H1 (cell line): ENCODE data around the gene RIN3. TPM values are rescaled to one million over a fixed set of nuclear protein-coding genes. Genes with fewer than 3 reads are reported as not detected.

Source experiments
- CTCF ChIA-PET: fragments of 300-600 bp; sonication (Branson Sonifier 250); formaldehyde crosslinking; loops from one replicate; lab custom pipeline; 2021; ENCODE audit not compliant: partially characterized antibody; lab: Charles Lee
- POLR2A ChIA-PET: fragments of 300-600 bp; sonication (Branson Sonifier 250); formaldehyde crosslinking; loops from one replicate; lab custom pipeline; 2021; ENCODE audit warnings: inconsistent platforms; ENCODE audit not compliant: partially characterized antibody; lab: Charles Lee
- DNase-seq, 2 experiments: peaks; one replicate each; pipeline versions ENCODE4 v3.0.0 to v3.0.0-alpha.2; 2010 to 2022; ENCODE audit warnings: low spot score in 2 of 2, low read depth in 1 of 2, mixed read lengths in 1 of 2
- FAIRE-seq: peaks from 2 replicates; lab custom pipeline; 2011; peaks lifted over from hg19 to GRCh38; lab: Jason Lieb, UNC
- H2AFZ ChIP-seq: 2 replicates; pipeline ENCODE4 v1.8.1; 2012; ENCODE audit warnings: low read length, inconsistent platforms
- H2AK5ac ChIP-seq: 2 replicates; pipeline ENCODE4 v1.6.1; 2013; ENCODE audit warnings: low read depth, low read length
- H2BK120ac ChIP-seq: replicated peaks from 2 replicates; pipeline ENCODE3; 2013; ENCODE audit warnings: low read depth, low read length, inconsistent platforms
- H2BK12ac ChIP-seq: 2 replicates; pipeline ENCODE4 v1.6.1; 2013; ENCODE audit warnings: low read depth, low read length
- H2BK15ac ChIP-seq: 2 replicates; pipeline ENCODE4 v1.6.1; 2013; ENCODE audit warnings: low read length
- H2BK20ac ChIP-seq: 2 replicates; pipeline ENCODE4 v1.6.1; 2013; ENCODE audit warnings: low read length
- H2BK5ac ChIP-seq: 2 replicates; pipeline ENCODE4 v1.6.1; 2013; ENCODE audit warnings: low read depth, low read length
- H3K14ac ChIP-seq: 2 replicates; pipeline ENCODE4 v1.6.1; 2013; ENCODE audit warnings: inconsistent platforms; ENCODE audit not compliant: insufficient read length
- H3K18ac ChIP-seq: 2 replicates; pipeline ENCODE4 v1.6.1; 2013; ENCODE audit warnings: low read length; ENCODE audit errors: extremely low read depth
- H3K23ac ChIP-seq: 2 replicates; pipeline ENCODE4 v1.6.1; 2013; ENCODE audit warnings: inconsistent platforms; ENCODE audit not compliant: insufficient read length
- H3K23me2 ChIP-seq: 2 replicates; pipeline ENCODE4 v1.6.1; 2013; ENCODE audit warnings: low read depth, low read length
- H3K27ac ChIP-seq: 2 replicates; pipeline ENCODE4 v1.6.1; 2011; ENCODE audit warnings: low read depth, low read length, inconsistent platforms
- H3K27me3 ChIP-seq, 4 experiments: replicated peaks in 1 of 4; 1 replicate in 1 of 4; 2 replicates in 3 of 4; pipeline versions ENCODE4 v1.6.1 to v1.8.1; 2011 to 2013; ENCODE audit warnings: low read length in 3 of 4, mild to moderate bottlenecking in 3 of 4, inconsistent platforms in 2 of 4, mixed read lengths in 2 of 4, moderate library complexity in 1 of 4; ENCODE audit not compliant: control insufficient read depth in 3 of 4, insufficient read depth in 3 of 4; ENCODE audit errors: extremely low read depth in 1 of 4
- H3K36me3 ChIP-seq, 4 experiments: 2 replicates each; pipeline versions ENCODE4 v1.6.1 to v1.8.1; 2011 to 2013; ENCODE audit warnings: mild to moderate bottlenecking in 4 of 4, low read length in 3 of 4, moderate library complexity in 2 of 4, control low read depth in 1 of 4, inconsistent platforms in 1 of 4; ENCODE audit not compliant: insufficient read depth in 4 of 4, control insufficient read depth in 2 of 4
- H3K4ac ChIP-seq: replicated peaks from 2 replicates; pipeline ENCODE3; 2013; ENCODE audit warnings: low read length, low read depth, mixed read lengths, inconsistent platforms; ENCODE audit not compliant: insufficient read length
- H3K4me1 ChIP-seq, 4 experiments: replicated peaks in 1 of 4; 1 replicate in 1 of 4; 2 replicates in 3 of 4; pipeline versions ENCODE4 v1.6.1 to v1.8.1; 2011 to 2013; ENCODE audit warnings: low read length in 3 of 4, inconsistent platforms in 2 of 4, mixed read lengths in 1 of 4; ENCODE audit not compliant: insufficient read depth in 4 of 4, control insufficient read depth in 3 of 4
- H3K4me2 ChIP-seq, 2 experiments: 2 replicates each; pipeline versions ENCODE4 v1.6.1 to v1.8.1; 2011 to 2013; ENCODE audit warnings: low read depth in 2 of 2, low read length in 2 of 2, control low read depth in 1 of 2, inconsistent platforms in 1 of 2, mild to moderate bottlenecking in 1 of 2; ENCODE audit not compliant: insufficient read depth in 1 of 2
- H3K4me3 ChIP-seq, 4 experiments: fragments of 200-600, 300-600 bp in 1 of 4; sonication (generic), shearing (Covaris generic), sonication (Bioruptor Twin) in 1 of 4; 2 replicates each; pipeline versions ENCODE4 v1.5.1 to v1.8.1; 2011 to 2016; ENCODE audit warnings: low read length in 4 of 4, low read depth in 3 of 4, control low read depth in 2 of 4, inconsistent platforms in 2 of 4, mild to moderate bottlenecking in 2 of 4, mixed read lengths in 1 of 4, moderate library complexity in 1 of 4; ENCODE audit not compliant: insufficient read depth in 2 of 4; ENCODE audit errors: extremely low read depth in 1 of 4
- H3K56ac ChIP-seq: replicated peaks from 2 replicates; pipeline ENCODE3; 2013; ENCODE audit warnings: low read depth, mild to moderate bottlenecking, mixed read lengths, low read length, inconsistent platforms; ENCODE audit not compliant: insufficient read length
- H3K79me1 ChIP-seq: 2 replicates; pipeline ENCODE4 v1.6.1; 2013; ENCODE audit warnings: low read depth, low read length, control low read depth
- H3K79me2 ChIP-seq, 2 experiments: 2 replicates each; pipeline versions ENCODE4 v1.6.1 to v1.8.1; 2012 to 2013; ENCODE audit warnings: low read length in 2 of 2, mild to moderate bottlenecking in 2 of 2, inconsistent platforms in 1 of 2; ENCODE audit not compliant: insufficient read depth in 2 of 2, control insufficient read depth in 1 of 2
- H3K9ac ChIP-seq, 4 experiments: replicated peaks in 1 of 4; 1 replicate in 1 of 4; 2 replicates in 3 of 4; pipeline versions ENCODE4 v1.6.1 to v1.8.1; 2011 to 2013; ENCODE audit warnings: low read depth in 3 of 4, low read length in 3 of 4, control low read depth in 2 of 4, mild to moderate bottlenecking in 2 of 4, moderate library complexity in 2 of 4, inconsistent platforms in 1 of 4; ENCODE audit errors: extremely low read depth in 1 of 4
- H3K9me3 ChIP-seq, 2 experiments: 2 replicates each; pipeline versions ENCODE4 v1.6.1 to v1.8.1; 2012 to 2013; ENCODE audit warnings: mild to moderate bottlenecking in 2 of 2, moderate library complexity in 2 of 2, control low read depth in 1 of 2, inconsistent platforms in 1 of 2, low read depth in 1 of 2, low read length in 1 of 2, mixed read lengths in 1 of 2; ENCODE audit not compliant: insufficient read depth in 2 of 2
- H4K20me1 ChIP-seq, 2 experiments: replicated peaks in 1 of 2; 2 replicates each; pipeline versions ENCODE3 to v1.8.1; 2011 to 2013; ENCODE audit warnings: inconsistent platforms in 2 of 2, low read length in 2 of 2, mild to moderate bottlenecking in 1 of 2; ENCODE audit not compliant: insufficient read depth in 2 of 2, control insufficient read depth in 1 of 2
- H4K5ac ChIP-seq: 2 replicates; pipeline ENCODE4 v1.6.1; 2013; ENCODE audit warnings: low read length, low read depth, mixed read lengths, inconsistent platforms; ENCODE audit not compliant: insufficient read length
- H4K8ac ChIP-seq: 2 replicates; pipeline ENCODE4 v1.8.0; 2013; ENCODE audit warnings: mild to moderate bottlenecking, moderate library complexity, low read length, inconsistent platforms; ENCODE audit not compliant: insufficient read depth; ENCODE audit errors: extremely low read depth
- H4K91ac ChIP-seq: replicated peaks from 2 replicates; pipeline ENCODE3; 2013; ENCODE audit warnings: low read length, mixed read lengths, inconsistent platforms; ENCODE audit not compliant: insufficient read length
- ASH2L ChIP-seq: fragments of 200-600, 300-600 bp; sonication (generic); IDR thresholded peaks from one replicate; pipeline ENCODE4 v1.7.1; 2017; ENCODE audit warnings: low read length
- HDAC2 ChIP-seq, 2 experiments: fragments of 300-600 bp in 1 of 2; sonication (generic) in 1 of 2; IDR thresholded peaks; 2 replicates each; pipeline ENCODE4 v1.6.1; 2011 to 2012; ENCODE audit warnings: low read depth in 2 of 2, low read length in 2 of 2, mild to moderate bottlenecking in 2 of 2, moderate library complexity in 2 of 2, borderline replicate concordance in 1 of 2, inconsistent platforms in 1 of 2
- JUND ChIP-seq: IDR thresholded peaks from 2 replicates; pipeline ENCODE4 v1.6.1; 2011; ENCODE audit warnings: mild to moderate bottlenecking, improper control_type of control experiment, low read length
- RAD21 ChIP-seq, 2 experiments: IDR thresholded peaks in 1 of 2; conservative IDR thresholded peaks in 1 of 2; 2 replicates each; pipeline ENCODE4 v1.6.1; 2011; ENCODE audit warnings: low read depth in 2 of 2, low read length in 2 of 2, improper control_type of control experiment in 1 of 2, inconsistent platforms in 1 of 2, mild to moderate bottlenecking in 1 of 2, moderate library complexity in 1 of 2
- RXRA ChIP-seq: IDR thresholded peaks from 2 replicates; pipeline ENCODE4 v1.6.1; 2011; ENCODE audit warnings: low read depth, mild to moderate bottlenecking, low read length, moderate library complexity; ENCODE audit not compliant: insufficient read depth
- SAP30 ChIP-seq: fragments of 300-600 bp; sonication (generic); IDR thresholded peaks from 2 replicates; pipeline ENCODE4 v1.7.1; 2012; ENCODE audit warnings: low read length, moderate library complexity, mild to moderate bottlenecking, inconsistent platforms; ENCODE audit not compliant: insufficient read depth, insufficient replicate concordance
- TCF12 ChIP-seq: IDR thresholded peaks from 2 replicates; pipeline ENCODE4 v1.6.1; 2011; ENCODE audit warnings: low read depth, mild to moderate bottlenecking, low read length
- WGBS, 2 experiments: shearing (Covaris generic) in 1 of 2; methylation state at CpG; one replicate each; pipeline versions ENCODE4 v1.1.6 to v1.1.7; 2013 to 2015; ENCODE audit warnings: low lambda C conversion rate in 2 of 2, mixed read lengths in 2 of 2, inconsistent platforms in 1 of 2, low coverage in 1 of 2, missing lambda C conversion rate in 1 of 2; ENCODE audit not compliant: insufficient replicate concordance in 2 of 2, insufficient coverage in 1 of 2, insufficient read length in 1 of 2; ENCODE audit errors: extremely low coverage in 1 of 2, missing lambda C conversion rate in 1 of 2; 5-methylcytosine and 5-hydroxymethylcytosine counted together
- polyA plus RNA-seq, 7 experiments: library from polyadenylated mRNA; depleted of rRNA in 3 of 7; stranded (reverse) in 5 of 7; unstranded in 2 of 7; fragments of >200 nt in 5 of 7; fragments of 200-250 nt in 2 of 7; gene quantifications; 1 replicate in 5 of 7; 2 replicates in 1 of 7; 4 replicates in 1 of 7; pipeline versions ENCODE4 v1.2.1 to v1.2.3, GENCODE V29; 2011 to 2013; ENCODE audit warnings: missing spikeins in 2 of 7, mixed read lengths in 2 of 7
- total RNA-seq: library from RNA; stranded (reverse); fragmentation: NEBNext Ultra II Directional; extraction: Animal tissue kit (Norgen Biotek cat#: 25700); gene quantifications from 2 replicates; pipeline ENCODE4 v1.2.1, GENCODE V29; 2021

The RIN3 gene
- total and polyA plus RNA-seq, 2 of the 8 experiments (the other 6 are each of a cell fraction or from before 2014, with no cell fraction given) = 0.59 to 1.5 TPM

DNA sequence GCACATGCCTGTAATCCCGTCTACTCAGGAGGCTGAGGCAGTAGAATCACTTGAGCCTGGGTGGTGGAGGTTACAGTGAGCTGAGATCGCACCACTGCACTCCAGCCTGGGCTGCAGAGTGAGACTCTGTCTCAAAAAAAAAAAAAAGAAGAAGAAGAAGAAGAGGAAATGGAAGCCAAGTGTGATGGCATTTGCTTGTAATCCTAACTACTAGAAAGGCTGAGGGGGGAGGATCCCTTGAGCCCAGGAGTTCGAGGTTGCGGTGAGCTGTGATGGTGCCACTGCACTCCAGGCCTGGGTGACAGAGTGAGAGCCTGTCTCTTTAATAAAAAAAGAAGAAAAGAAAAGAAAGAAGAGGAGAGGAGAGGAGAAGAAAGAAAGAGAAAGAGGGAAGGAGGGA, 182.8 kb downstream of the RIN3 start:
- Histone ChIP-seq H2AK5ac (no peak overlapping the region), H3K56ac (no peak overlapping the region)

More for the DNA sequence above, 182.8 kb downstream of the RIN3 start:
- Histone ChIP-seq H2AFZ (no peak overlapping the region), H3K27ac (no peak overlapping the region), H3K9me3 (no peaks in the 10 kb centered on the region), H3K79me2 (no peaks in the 10 kb centered on the region), H3K79me1 (no peaks in the 10 kb centered on the region), H3K4me2 (no peak overlapping the region), H2BK12ac (no peak overlapping the region), H3K23me2 (no peaks in the 10 kb centered on the region), H3K4me3 (no peak overlapping the region), H3K4ac (no peak overlapping the region), H4K5ac (no peak overlapping the region), H3K27me3 (no peaks in the 10 kb centered on the region), H4K8ac (no peak overlapping the region), H2BK5ac (no peak overlapping the region), H3K14ac (no peak overlapping the region), H4K91ac (no peak overlapping the region), H2BK120ac (no peak overlapping the region), H3K9ac (no peak overlapping the region), H3K18ac (no peak overlapping the region), H3K4me1 (no peaks in the 10 kb centered on the region), H3K36me3 (no peaks in the 10 kb centered on the region), H2BK20ac (no peak overlapping the region), H3K23ac (no peak overlapping the region), H2BK15ac (no peak overlapping the region), H4K20me1 (no peaks in the 10 kb centered on the region)
- no peak for TF ChIP-seq RAD21 (IDR thresholded peaks at IDR 0.05 in 1 of 2, conservative IDR thresholded peaks at IDR 0.05 in 1 of 2; ENCODE audit: low read depth in 2 of 2, low read length in 2 of 2)
- no peak for TF ChIP-seq SAP30
- TF ChIP-seq RXRA = no peak
- no peak for TF ChIP-seq JUND
- TF ChIP-seq HDAC2 (IDR thresholded peaks at IDR 0.05; ENCODE audit: borderline replicate concordance in 1 of 2, low read depth in 2 of 2, low read length in 2 of 2) = no peak
- no peak for TF ChIP-seq TCF12
- TF ChIP-seq ASH2L = no peak
- POLR2A ChIA-PET = interaction anchor here (0.6 kb wide), 1 partner anchor 568 kb away, joined by 3 read pairs; no protein-coding TSS in a partner anchor
- 93% methylated on average over 4 of the region's 4 CpGs; no CpG with 5 or more reads in 1 of the 2 experiments for WGBS, 2 experiments
- FAIRE-seq (no peak), DNase-seq (no peak)
- CTCF ChIA-PET = interaction anchor here (0.7 kb wide), 1 partner anchor 19 kb away, joined by 3 read pairs; no protein-coding TSS in a partner anchor
